Breast epithelium (tissue), 4 donors: ENCODE measurements around the gene NAP1L4. TPM values are rescaled to one million over a fixed set of nuclear protein-coding genes. Genes with fewer than 3 reads are reported as not detected.

Source experiments
- DNase-seq, 2 donors: peaks; one replicate each; pipeline ENCODE4 v3.0.0-alpha.2; 2019; ENCODE audit warnings: low spot score in 2 of 2
- H3K27ac ChIP-seq, 2 donors: fragments of 200-600 bp; sonication (generic) in 1 of 2; one replicate each; pipeline ENCODE4 v1.5.1; 2016 to 2019; ENCODE audit warnings: mild to moderate bottlenecking in 1 of 2
- H3K27me3 ChIP-seq, 2 donors: fragments of 200-600 bp; sonication (generic) in 1 of 2; one replicate each; pipeline versions ENCODE4 v1.5.1 to v1.6.0; 2017 to 2019; ENCODE audit warnings: control low read depth in 1 of 2, mild to moderate bottlenecking in 1 of 2
- H3K36me3 ChIP-seq: fragments of 200-600 bp; one replicate; pipeline ENCODE4 v1.5.1; 2019
- H3K4me1 ChIP-seq, 2 donors: fragments of 200-600 bp; sonication (generic); one replicate each; pipeline ENCODE4 v1.5.1; 2016 to 2019; ENCODE audit warnings: control low read depth in 1 of 2
- H3K4me3 ChIP-seq, 3 donors: fragments of 200-600 bp; sonication (generic); 1 replicate in 2 of 3; 2 replicates in 1 of 3; pipeline ENCODE4 v1.5.1; 2016 to 2019; ENCODE audit warnings: mild to moderate bottlenecking in 3 of 3, moderate library complexity in 2 of 3
- H3K9me3 ChIP-seq, 2 donors: fragments of 200-600 bp; sonication (generic) in 1 of 2; one replicate each; pipeline ENCODE4 v1.5.1; 2016 to 2019; ENCODE audit warnings: control low read depth in 1 of 2
- CTCF ChIP-seq, 3 donors: fragments of 450-650 bp; IDR thresholded peaks; one replicate each; pipeline ENCODE4 v1.5.1; 2016 to 2017; ENCODE audit warnings: antibody characterized with exemption in 3 of 3, mild to moderate bottlenecking in 3 of 3, moderate library complexity in 3 of 3
- POLR2A ChIP-seq: fragments of 450-650 bp; IDR thresholded peaks from one replicate; pipeline ENCODE4 v1.6.1; 2016; ENCODE audit warnings: antibody characterized with exemption, mild to moderate bottlenecking, moderate library complexity
- POLR2AphosphoS5 ChIP-seq, 3 donors: sonication (generic); formaldehyde crosslinking; IDR thresholded peaks; one replicate each; pipeline ENCODE4 v1.6.1; 2017; ENCODE audit warnings: antibody characterized with exemption in 3 of 3
- intact Hi-C: fragments of 100-400 bp; cut with DNase I; formaldehyde crosslinking; loops from one replicate; pipeline ENCODE4 v1.15.1; 2023; ENCODE audit warnings: low total_unique reads
- total RNA-seq, 3 donors: library from RNA; depleted of rRNA; stranded (reverse); fragments of >200 nt; gene quantifications; one replicate each; pipeline ENCODE4 v1.1.0, GENCODE V29; 2016

Gene NAP1L4
- total RNA-seq, 3 donors from 2014 or later = 87.1 to 167 (median 98.3) TPM

DNA sequence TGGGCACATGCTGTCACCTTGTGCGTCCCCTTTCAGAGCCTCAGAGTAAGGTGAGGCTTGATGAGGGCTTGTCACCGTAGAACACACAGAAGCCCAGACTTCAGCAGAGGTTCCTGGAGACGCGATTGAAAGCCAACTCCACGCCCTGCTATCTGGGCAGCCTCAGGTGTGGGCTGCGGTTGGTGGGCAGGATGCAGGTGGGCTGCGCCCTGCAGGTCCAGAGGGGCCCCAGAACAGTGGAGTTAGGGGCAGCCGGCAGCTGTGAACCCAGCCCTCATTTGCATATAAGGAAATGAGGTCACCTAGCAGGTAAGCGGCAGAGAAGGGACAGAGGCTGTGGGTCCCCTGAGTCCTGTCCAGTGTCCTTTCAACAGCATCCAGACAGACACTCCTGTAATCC lies 78.4 kb downstream of the NAP1L4 start:
- TF ChIP-seq POLR2A = no peak
- no peak for TF ChIP-seq POLR2AphosphoS5 (IDR thresholded peaks at IDR 0.05)
- no peak for TF ChIP-seq CTCF (IDR thresholded peaks at IDR 0.05)
- Histone ChIP-seq H3K9me3 (no peaks in the 10 kb centered on the region), H3K27me3 (no peaks in the 10 kb centered on the region), H3K27ac (peak overlapping the region; percentile 87 to 94), H3K4me1 (peaks cover 22 to 33% of the 10 kb centered on the region in 2 donors), H3K36me3 (no peaks in the 10 kb centered on the region), H3K4me3 (no peak overlapping the region)
- intact Hi-C loops = no loop called here
- DNase-seq = no peak

- no peak for TF ChIP-seq POLR2AphosphoS5 (IDR thresholded peaks at IDR 0.05)
- TF ChIP-seq CTCF (IDR thresholded peaks at IDR 0.05) = peak in 1 of 3 donors; percentile 14
- Histone ChIP-seq H3K4me1 (peaks cover 22 to 33% of the 10 kb centered on the region in 2 donors), H3K4me3 (no peak overlapping the region), H3K27me3 (no peaks in the 10 kb centered on the region), H3K27ac (peak overlapping the region; percentile 87 to 94), H3K9me3 (no peaks in the 10 kb centered on the region), H3K36me3 (no peaks in the 10 kb centered on the region)
- no peak for DNase-seq
- intact Hi-C loops = no loop called here
Observed at GRCh38 chr11:2913019-2913431, 79.1 kb downstream of the NAP1L4 start.

GRCh38 chr11:2912498-2912897 lies 79.6 kb downstream of the NAP1L4 start:
- Histone ChIP-seq H3K4me1 (peaks cover 22 to 33% of the 10 kb centered on the region in 2 donors), H3K9me3 (no peaks in the 10 kb centered on the region), H3K4me3 (no peak overlapping the region), H3K27ac (peak overlapping the region; percentile 87 to 94), H3K36me3 (no peaks in the 10 kb centered on the region), H3K27me3 (no peaks in the 10 kb centered on the region)
- DNase-seq = peak; percentile 95 to 96
- intact Hi-C loops = no loop called here
- no peak for TF ChIP-seq POLR2A
- TF ChIP-seq POLR2AphosphoS5 (IDR thresholded peaks at IDR 0.05) = peak in 2 of 3 donors; percentile 60
- TF ChIP-seq CTCF (IDR thresholded peaks at IDR 0.05) = no peak

DNA sequence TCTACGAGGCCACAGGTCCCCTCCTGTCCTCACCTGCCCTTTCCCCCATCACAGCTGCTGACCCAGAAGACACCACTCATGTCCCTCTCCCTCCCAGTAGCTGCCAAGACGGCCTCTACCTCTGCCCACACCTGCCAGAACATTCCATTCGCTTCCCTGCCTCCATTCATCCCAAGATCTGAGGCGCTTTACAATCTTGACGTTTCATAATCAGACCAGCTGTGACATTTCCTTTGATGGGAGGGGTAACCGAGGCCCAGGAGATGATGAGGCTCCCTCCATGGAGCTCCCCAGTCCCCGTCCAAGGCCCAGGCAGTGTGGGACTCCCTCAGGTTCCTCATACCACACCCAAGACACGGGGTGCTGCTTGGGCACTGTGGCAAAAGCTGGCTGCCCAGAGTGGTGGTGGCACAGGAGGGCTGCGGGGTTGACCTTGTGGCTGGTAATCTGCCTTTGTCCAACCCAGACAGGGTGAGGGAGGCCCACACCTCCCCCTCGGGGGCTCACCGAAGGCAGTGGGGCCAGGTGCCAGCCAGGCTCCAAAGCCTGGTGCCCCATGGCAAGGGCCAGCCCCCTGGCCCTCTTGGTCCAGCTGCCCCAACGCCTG lies 80.2 kb downstream of the NAP1L4 start:
- no peak for DNase-seq
- TF ChIP-seq CTCF (IDR thresholded peaks at IDR 0.05) = no peak
- no peak for TF ChIP-seq POLR2A
- TF ChIP-seq POLR2AphosphoS5 (IDR thresholded peaks at IDR 0.05) = no peak
- Histone ChIP-seq H3K4me3 (no peak overlapping the region), H3K27me3 (no peaks in the 10 kb centered on the region), H3K36me3 (no peaks in the 10 kb centered on the region), H3K4me1 (peaks cover 22 to 33% of the 10 kb centered on the region in 2 donors), H3K27ac (peak overlapping the region; percentile 87 to 94), H3K9me3 (no peaks in the 10 kb centered on the region)
- intact Hi-C loops = no loop called here

DNA sequence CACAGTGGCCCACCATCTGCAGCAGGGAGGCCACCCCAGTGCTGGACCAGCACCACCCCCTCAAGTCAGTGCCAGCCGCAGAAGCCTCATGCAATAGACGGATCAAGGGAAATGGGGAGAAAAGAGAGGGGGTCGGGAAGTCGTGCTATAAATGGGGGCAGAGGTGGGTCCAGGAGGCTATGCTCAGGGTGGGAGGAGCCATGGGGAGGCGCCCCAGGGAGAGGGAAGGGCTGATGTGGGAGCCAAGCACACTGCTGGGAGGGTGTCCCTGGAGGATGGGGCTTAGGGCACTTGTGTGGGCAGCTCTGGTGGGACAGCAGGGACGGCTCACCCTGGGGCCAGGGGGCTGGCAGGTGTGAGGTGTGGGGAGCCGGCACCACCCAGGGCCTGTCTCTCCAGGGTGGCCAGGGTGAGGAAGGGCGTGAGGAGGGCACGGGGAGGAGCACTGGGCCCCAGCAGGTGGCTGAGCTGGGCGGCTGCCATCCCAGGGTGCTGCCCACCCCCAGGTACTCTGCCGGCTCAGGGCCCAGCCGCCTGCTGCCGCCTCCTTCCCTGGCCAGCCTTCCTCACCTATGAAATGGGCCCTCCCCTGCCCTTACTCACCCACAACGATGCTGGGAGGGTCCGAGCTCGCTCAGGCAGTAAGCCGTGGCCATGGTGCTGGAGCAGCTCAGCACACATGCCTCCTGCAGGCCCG lies 80.9 kb downstream of the NAP1L4 start:
- H3K36me3 ChIP-seq = no peaks in the 10 kb centered on the region
- H3K4me3 ChIP-seq = no peak overlapping the region
- H3K4me1 ChIP-seq = peaks cover 22 to 33% of the 10 kb centered on the region in 2 donors
- H3K9me3 ChIP-seq = no peaks in the 10 kb centered on the region
- no peaks in the 10 kb centered on the region for H3K27me3 ChIP-seq
- intact Hi-C loops = no loop called here
- peak overlapping the region; percentile 87 to 94 for H3K27ac ChIP-seq
- TF ChIP-seq POLR2AphosphoS5 (IDR thresholded peaks at IDR 0.05) (no peak), CTCF (IDR thresholded peaks at IDR 0.05) (no peak), POLR2A (no peak)
- DNase-seq = no peak
